Smooth muscle cell (in vitro differentiated cells): ENCODE data around the gene TTLL7. TPM values are rescaled to one million over a fixed set of nuclear protein-coding genes. Genes with fewer than 3 reads are reported as not detected.

Experiments used
- DNase-seq: peaks from one replicate; lab custom pipeline; 2025; ENCODE audit not compliant: unreplicated experiment; lab: John Stamatoyannopoulos, UW
- H2AFZ ChIP-seq: fragments of 200-600 bp; sonication (generic); 2 replicates; pipeline ENCODE4 v1.6.0; 2016; ENCODE audit warnings: antibody characterized with exemption, low read depth, mild to moderate bottlenecking
- H3F3A ChIP-seq: fragments of 200-600 bp; sonication (generic); 2 replicates; pipeline ENCODE4 v1.6.0; 2017; ENCODE audit warnings: antibody characterized with exemption, low read depth
- H3K27ac ChIP-seq: fragments of 200-600 bp; sonication (generic); 2 replicates; pipeline ENCODE4 v1.5.1; 2016; ENCODE audit warnings: low read depth, mild to moderate bottlenecking
- H3K27me3 ChIP-seq: fragments of 200-600 bp; sonication (generic); 2 replicates; pipeline ENCODE4 v1.6.1; 2016; ENCODE audit warnings: low read depth, mild to moderate bottlenecking
- H3K36me3 ChIP-seq: fragments of 200-600 bp; sonication (generic); 2 replicates; pipeline ENCODE4 v1.5.1; 2016; ENCODE audit warnings: low read depth
- H3K4me1 ChIP-seq: fragments of 200-600 bp; sonication (generic); 2 replicates; pipeline ENCODE4 v1.5.1; 2016; ENCODE audit warnings: low read depth
- H3K4me2 ChIP-seq: fragments of 200-600 bp; sonication (generic); 2 replicates; pipeline ENCODE4 v1.6.0; 2016; ENCODE audit warnings: mild to moderate bottlenecking
- H3K4me3 ChIP-seq: fragments of 200-600 bp; sonication (generic); 2 replicates; pipeline ENCODE4 v1.5.1; 2016; ENCODE audit warnings: mild to moderate bottlenecking
- H3K79me2 ChIP-seq: fragments of 200-600 bp; sonication (generic); 2 replicates; pipeline ENCODE4 v1.6.0; 2016; ENCODE audit warnings: low read depth, mild to moderate bottlenecking
- H3K9ac ChIP-seq: fragments of 200-600 bp; sonication (generic); 2 replicates; pipeline ENCODE4 v1.6.0; 2016; ENCODE audit warnings: low read depth
- H3K9me3 ChIP-seq: fragments of 200-600 bp; sonication (generic); replicated peaks from 2 replicates; pipeline ENCODE4 v1.5.1; 2016; ENCODE audit warnings: low read depth
- H4K20me1 ChIP-seq: fragments of 200-600 bp; sonication (generic); 2 replicates; pipeline ENCODE4 v1.6.0; 2016; ENCODE audit warnings: low read depth
- CTCF ChIP-seq: fragments of 200-600 bp; sonication (generic); IDR thresholded peaks from 2 replicates; pipeline ENCODE4 v1.5.1; 2017; ENCODE audit warnings: borderline replicate concordance, mild to moderate bottlenecking, antibody characterized with exemption; ENCODE audit not compliant: insufficient read depth, poor library complexity, severe bottlenecking
- whole genome bisulfite sequencing: methylation state at CpG from one replicate; pipeline ENCODE4 v1.1.7; 2016; ENCODE audit warnings: low lambda C conversion rate; 5-methylcytosine and 5-hydroxymethylcytosine counted together
- polyA plus RNA-seq: library from polyadenylated mRNA; unstranded; fragments of >200 nt; fragmentation: Nextera tagmentation; extraction: Ambion mirVana; gene quantifications from 2 replicates; pipeline ENCODE4 v1.2.1, GENCODE V29; 2016
- total RNA-seq: library from RNA; depleted of rRNA; stranded (reverse); fragments of >200 nt; gene quantifications from 2 replicates; pipeline ENCODE4 v1.2.3, GENCODE V29; 2014

Gene TTLL7
- total and polyA plus RNA-seq, 2 experiments from 2014 or later = 4.8 to 6.3 TPM

DNA sequence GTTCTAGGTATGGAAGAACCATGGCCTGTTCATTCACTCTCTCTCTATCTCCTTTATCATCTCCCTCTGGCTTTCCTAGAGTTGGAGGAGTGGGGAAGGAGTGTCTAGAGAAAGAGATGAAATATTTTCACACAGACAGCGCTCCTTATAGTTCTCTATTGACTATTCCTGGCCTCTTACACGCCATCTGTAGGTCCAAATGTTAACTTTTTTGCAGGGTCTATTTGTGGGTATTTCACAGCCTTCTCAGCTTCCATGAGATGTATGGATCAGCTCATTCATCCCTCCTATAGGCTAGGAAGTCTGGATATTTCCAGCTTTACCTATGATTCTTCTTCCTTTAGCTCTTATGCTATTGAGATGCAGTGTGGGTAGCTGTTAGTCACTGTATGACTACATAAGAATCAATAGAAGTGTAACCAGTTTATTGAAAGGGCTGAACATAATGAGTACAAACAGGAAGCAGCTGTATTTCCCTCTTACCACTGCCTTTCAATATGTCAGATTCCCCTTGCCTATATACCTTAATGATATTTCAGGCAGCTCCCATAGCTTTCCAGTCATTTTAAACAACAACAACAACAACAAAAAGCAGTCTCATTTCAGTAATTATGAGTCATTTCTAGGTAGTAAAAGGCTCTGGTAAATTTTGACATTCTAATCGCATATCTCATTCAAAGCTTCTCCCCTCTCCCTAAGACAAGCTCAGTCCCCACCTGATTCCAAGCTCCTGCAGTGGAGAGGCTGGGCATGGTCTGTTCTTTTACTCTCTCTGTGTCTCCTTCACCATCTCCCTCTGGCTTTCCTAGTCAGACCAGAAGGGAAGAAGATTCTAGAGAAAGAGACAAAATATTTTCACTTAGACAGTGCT lies 149.5 kb downstream of the TTLL7 start:
- H3K4me3 ChIP-seq = no peak overlapping the region
- H3K4me2 ChIP-seq = no peak overlapping the region
- DNase-seq = no peak
- no peaks in the 10 kb centered on the region for H3K79me2 ChIP-seq
- H2AFZ ChIP-seq = no peak overlapping the region
- no peaks in the 10 kb centered on the region for H3K36me3 ChIP-seq
- H3K27me3 ChIP-seq = peaks cover 31% of the 10 kb centered on the region
- H3K27ac ChIP-seq = no peak overlapping the region
- H3K4me1 ChIP-seq = peaks cover 8% of the 10 kb centered on the region
- TF ChIP-seq CTCF = no peak
- peaks cover 6% of the 10 kb centered on the region for H3F3A ChIP-seq
- WGBS = 83% methylated on average over 3 of the region's 3 CpGs
- H3K9me3 ChIP-seq = no peaks in the 10 kb centered on the region
- no peak overlapping the region for H3K9ac ChIP-seq
- no peaks in the 10 kb centered on the region for H4K20me1 ChIP-seq

DNA sequence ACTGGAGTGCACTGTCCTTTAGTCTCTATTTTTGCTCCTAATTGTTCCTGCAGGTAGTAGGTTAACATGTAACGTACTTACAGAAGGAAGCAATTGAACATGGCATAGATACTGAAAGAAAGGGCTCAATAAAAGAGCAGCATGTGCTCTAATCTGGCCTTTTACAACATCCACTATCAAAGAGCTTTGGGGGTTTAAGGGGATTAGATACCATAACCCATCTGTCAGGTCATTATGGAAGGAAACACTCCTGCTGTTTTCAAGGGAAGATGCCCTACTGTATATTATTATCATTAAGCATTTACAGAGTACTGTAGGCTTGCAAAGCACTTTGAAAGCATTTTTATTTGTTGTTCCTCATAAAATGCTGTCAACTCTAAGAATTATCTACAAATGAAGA lies 152.8 kb downstream of the TTLL7 start:
- Histone ChIP-seq H3K27ac (no peak overlapping the region), H3K79me2 (no peaks in the 10 kb centered on the region), H4K20me1 (no peaks in the 10 kb centered on the region), H3K9me3 (no peaks in the 10 kb centered on the region), H3K36me3 (no peaks in the 10 kb centered on the region), H3K9ac (no peak overlapping the region), H3K4me3 (no peak overlapping the region), H2AFZ (no peak overlapping the region), H3K4me1 (peaks cover 8% of the 10 kb centered on the region), H3K4me2 (no peak overlapping the region), H3F3A (peaks cover 6% of the 10 kb centered on the region), H3K27me3 (peaks cover 36% of the 10 kb centered on the region)
- DNase-seq = no peak
- WGBS = 19% methylated on average over 1 of the region's 1 CpG
- no peak for TF ChIP-seq CTCF

DNA sequence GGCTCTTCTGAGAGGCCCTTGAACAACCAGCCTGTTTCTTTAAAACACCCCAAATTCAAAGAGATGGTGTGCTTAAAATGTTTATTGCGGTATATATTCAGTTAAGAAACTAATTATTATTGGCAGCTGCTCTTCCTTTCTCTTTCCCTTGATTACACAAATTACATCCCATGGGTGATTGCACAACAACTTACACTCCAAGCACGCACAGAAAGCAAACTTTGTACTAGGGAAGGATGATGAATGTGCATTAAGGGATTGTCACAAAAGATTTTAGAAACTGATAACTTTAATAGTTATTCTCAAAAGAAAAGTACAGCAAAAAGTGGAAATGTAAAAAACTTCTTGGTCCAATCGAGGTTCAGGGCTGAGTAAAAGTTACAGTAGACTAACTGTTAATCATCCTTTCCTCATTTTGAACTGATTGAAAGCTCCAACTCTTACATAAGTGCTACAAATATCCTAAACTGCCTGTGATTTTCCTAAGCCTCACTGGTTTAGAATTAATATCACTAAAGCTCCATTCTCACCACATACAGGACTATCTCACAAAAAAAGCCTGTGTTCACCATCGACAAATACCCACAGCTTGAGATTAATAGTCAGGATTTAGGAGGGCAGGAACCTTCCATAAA lies 153.4 kb downstream of the TTLL7 start:
- DNase-seq = no peak
- 26% methylated on average over 4 of the region's 4 CpGs for WGBS
- Histone ChIP-seq H3K27ac (no peak overlapping the region), H3K27me3 (peaks cover 33% of the 10 kb centered on the region), H3K36me3 (no peaks in the 10 kb centered on the region), H2AFZ (no peak overlapping the region), H4K20me1 (no peaks in the 10 kb centered on the region), H3K4me1 (peaks cover 8% of the 10 kb centered on the region), H3K4me3 (no peak overlapping the region), H3F3A (peaks cover 6% of the 10 kb centered on the region), H3K9me3 (no peaks in the 10 kb centered on the region), H3K9ac (no peak overlapping the region), H3K4me2 (peak overlapping the region; percentile 46), H3K79me2 (no peaks in the 10 kb centered on the region)
- TF ChIP-seq CTCF = no peak
